A673 (cell line): ENCODE results near the gene ARAP2. TPM values are rescaled to one million over a fixed set of nuclear protein-coding genes. Genes with fewer than 3 reads are reported as not detected.

ENCODE experiments used
- BruUV-seq: library from RNA; stranded (reverse); fragments of 400-500 nt; replicated peaks from 2 replicates; lab custom pipeline; 2021; lab: Mats Ljungman, UMichigan
- CTCF ChIA-PET: fragments of 300-600 bp; sonication (Branson Sonifier 250); formaldehyde crosslinking; loops from one replicate; lab custom pipeline; 2022; ENCODE audit warnings: antibody characterized with exemption; lab: Charles Lee
- POLR2A ChIA-PET: fragments of 300-600 bp; sonication (Branson Sonifier 250); formaldehyde crosslinking; loops from one replicate; lab custom pipeline; 2022; ENCODE audit warnings: antibody characterized with exemption; ENCODE audit not compliant: low non-redundant PET; lab: Charles Lee
- DNase-seq: peaks from one replicate; pipeline ENCODE4 v3.0.0-alpha.2; 2015; ENCODE audit warnings: low spot score
- H3K27ac ChIP-seq: fragments of 200-600 bp; sonication (generic); 2 replicates; pipeline ENCODE4 v1.5.1; 2016; ENCODE audit warnings: mixed run types, low read depth, mild to moderate bottlenecking, mixed read lengths, antibody characterized with exemption, low read length; ENCODE audit not compliant: poor library complexity, severe bottlenecking
- H3K27me3 ChIP-seq: fragments of 200-600 bp; sonication (generic); replicated peaks from 2 replicates; pipeline ENCODE4 v1.6.1; 2017; ENCODE audit warnings: mixed run types, low read depth, mild to moderate bottlenecking, mixed read lengths, antibody characterized with exemption, low read length; ENCODE audit not compliant: insufficient read depth, poor library complexity
- H3K36me3 ChIP-seq: fragments of 200-600 bp; sonication (generic); 2 replicates; pipeline ENCODE4 v1.6.1; 2016; ENCODE audit warnings: mixed run types, mild to moderate bottlenecking, mixed read lengths, antibody characterized with exemption, low read length; ENCODE audit not compliant: insufficient read depth, poor library complexity, severe bottlenecking
- H3K4me1 ChIP-seq: fragments of 200-600 bp; sonication (generic); 2 replicates; pipeline ENCODE4 v1.6.1; 2017; ENCODE audit warnings: mixed run types, mild to moderate bottlenecking, mixed read lengths, antibody characterized with exemption, low read length; ENCODE audit not compliant: insufficient read depth, poor library complexity, severe bottlenecking
- H3K4me3 ChIP-seq: fragments of 200-600 bp; sonication (generic); 2 replicates; pipeline ENCODE4 v1.5.1; 2016; ENCODE audit warnings: low read depth, mixed run types, mild to moderate bottlenecking, mixed read lengths, low read length; ENCODE audit not compliant: poor library complexity, severe bottlenecking
- H3K9me3 ChIP-seq: fragments of 200-600 bp; sonication (generic); 2 replicates; pipeline ENCODE4 v1.6.1; 2016; ENCODE audit warnings: mixed run types, low read depth, mild to moderate bottlenecking, mixed read lengths, antibody characterized with exemption, low read length; ENCODE audit not compliant: poor library complexity, severe bottlenecking
- CTCF ChIP-seq: fragments of 300-800, 200-600 bp; sonication (generic); conservative IDR thresholded peaks from 2 replicates; pipeline ENCODE4 v1.5.1; 2017; ENCODE audit warnings: low read depth, mild to moderate bottlenecking, antibody characterized with exemption, low read length, moderate library complexity, mixed read lengths
- EZH2 ChIP-seq: fragments of 200-600 bp; sonication (generic); IDR thresholded peaks from 2 replicates; pipeline ENCODE4 v1.6.1; 2017; ENCODE audit warnings: borderline replicate concordance, low read depth, mild to moderate bottlenecking, mixed read lengths, antibody characterized with exemption, low read length; ENCODE audit not compliant: poor library complexity, severe bottlenecking
- intact Hi-C: fragments of 100-400 bp; cut with micrococcal nuclease; formaldehyde crosslinking; loops from one replicate; pipeline ENCODE4 v1.10.0; 2022; ENCODE audit not compliant: unreplicated experiment
- total RNA-seq: library from RNA; stranded (reverse); gene quantifications from 2 replicates; pipeline ENCODE4 v1.2.3, GENCODE V29; 2021

ARAP2 gene
- total RNA-seq, 1 experiment from 2014 or later = 0.06 TPM

GRCh38 chr4:36174570-36174969, 69.7 kb downstream of the ARAP2 start:
- Histone ChIP-seq H3K9me3 (no peaks in the 10 kb centered on the region), H3K27me3 (no peaks in the 10 kb centered on the region), H3K4me1 (no peaks in the 10 kb centered on the region), H3K4me3 (no peak overlapping the region), H3K36me3 (no peaks in the 10 kb centered on the region), H3K27ac (no peak overlapping the region)
- POLR2A ChIA-PET = no interaction called here
- TF ChIP-seq EZH2 (no peak), CTCF (no peak)
- no peak for DNase-seq
- no TSS peak for BruUV-seq
- intact Hi-C loops = no loop called here
- CTCF ChIA-PET = no interaction called here

- H3K4me1 ChIP-seq = no peaks in the 10 kb centered on the region
- intact Hi-C loops = no loop called here
- TF ChIP-seq EZH2 = no peak
- H3K27me3 ChIP-seq = no peaks in the 10 kb centered on the region
- no peak overlapping the region for H3K27ac ChIP-seq
- CTCF ChIA-PET = no interaction called here
- H3K36me3 ChIP-seq = no peaks in the 10 kb centered on the region
- H3K9me3 ChIP-seq = no peaks in the 10 kb centered on the region
- no peak overlapping the region for H3K4me3 ChIP-seq
- DNase-seq = no peak
- BruUV-seq = no TSS peak
- POLR2A ChIA-PET = no interaction called here
Observed at GRCh38 chr4:36173905-36174304, 70.4 kb downstream of the ARAP2 start.

- no peaks in the 10 kb centered on the region for H3K27me3 ChIP-seq
- no peaks in the 10 kb centered on the region for H3K4me1 ChIP-seq
- intact Hi-C loops = no loop called here
- no peaks in the 10 kb centered on the region for H3K9me3 ChIP-seq
- no TSS peak for BruUV-seq
- TF ChIP-seq EZH2 (no peak), CTCF (no peak)
- DNase-seq = no peak
- ChIA-PET CTCF (no interaction called here), POLR2A (no interaction called here)
- H3K36me3 ChIP-seq = no peaks in the 10 kb centered on the region
- no peak overlapping the region for H3K27ac ChIP-seq
- H3K4me3 ChIP-seq = no peak overlapping the region
Observed at GRCh38 chr4:36172656-36173055, 71.7 kb downstream of the ARAP2 start.

GRCh38 chr4:36168127-36168878, 76.0 kb downstream of the ARAP2 start:
- TF ChIP-seq CTCF = no peak
- TF ChIP-seq EZH2 = no peak
- ChIA-PET POLR2A (no interaction called here), CTCF (no interaction called here)
- no peak overlapping the region for H3K27ac ChIP-seq
- H3K27me3 ChIP-seq = no peaks in the 10 kb centered on the region
- intact Hi-C loops = no loop called here
- H3K4me1 ChIP-seq = no peaks in the 10 kb centered on the region
- DNase-seq = no peak
- no TSS peak for BruUV-seq
- H3K9me3 ChIP-seq = no peaks in the 10 kb centered on the region
- no peak overlapping the region for H3K4me3 ChIP-seq
- no peaks in the 10 kb centered on the region for H3K36me3 ChIP-seq
